Epithelial cell of proximal tubule (primary cell): ENCODE results near the gene ATP9A. TPM values are rescaled to one million over a fixed set of nuclear protein-coding genes. Genes with fewer than 3 reads are reported as not detected.

Experiments
- DNase-seq: peaks from one replicate; pipeline ENCODE4 v3.0.0-alpha.2; 2011; ENCODE audit warnings: low read depth
- H3K4me3 ChIP-seq: 2 replicates; pipeline ENCODE4 v1.5.1; 2011; ENCODE audit warnings: low read depth, mild to moderate bottlenecking, low read length
- total RNA-seq: library from RNA; depleted of rRNA; stranded (reverse); fragments of >200 nt; gene quantifications from 2 replicates; pipeline ENCODE4 v1.2.3, GENCODE V29; 2015
- TF ChIP-seq, protein P1 (sequence below): conservative IDR thresholded peaks from 2 replicates; pipeline ENCODE4 v1.5.1; 2012; ENCODE audit warnings: low read depth, mild to moderate bottlenecking, low read length

The ATP9A gene
- total RNA-seq, 1 donor from 2014 or later: 22.5 TPM

DNA sequence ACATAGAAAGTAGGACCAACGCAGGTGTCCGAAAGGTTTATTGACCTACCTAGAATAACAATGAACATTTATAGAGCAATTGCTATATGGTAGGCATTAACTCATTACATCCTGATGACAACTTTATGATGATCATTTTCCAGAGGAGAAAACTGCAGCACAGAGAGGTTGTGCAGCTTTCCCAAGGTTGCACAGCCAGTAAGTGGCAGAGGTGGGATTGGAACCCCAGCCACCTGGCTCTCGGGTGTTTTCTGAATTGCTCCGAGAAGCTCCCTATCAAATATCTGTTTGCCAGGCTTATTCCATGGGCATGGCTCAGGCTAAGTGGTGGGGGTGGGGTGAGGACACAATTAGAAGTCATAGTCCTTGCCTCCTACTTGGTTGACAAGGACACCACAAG lies 201.6 kb downstream of the ATP9A start:
- TF ChIP-seq, protein P1, sequence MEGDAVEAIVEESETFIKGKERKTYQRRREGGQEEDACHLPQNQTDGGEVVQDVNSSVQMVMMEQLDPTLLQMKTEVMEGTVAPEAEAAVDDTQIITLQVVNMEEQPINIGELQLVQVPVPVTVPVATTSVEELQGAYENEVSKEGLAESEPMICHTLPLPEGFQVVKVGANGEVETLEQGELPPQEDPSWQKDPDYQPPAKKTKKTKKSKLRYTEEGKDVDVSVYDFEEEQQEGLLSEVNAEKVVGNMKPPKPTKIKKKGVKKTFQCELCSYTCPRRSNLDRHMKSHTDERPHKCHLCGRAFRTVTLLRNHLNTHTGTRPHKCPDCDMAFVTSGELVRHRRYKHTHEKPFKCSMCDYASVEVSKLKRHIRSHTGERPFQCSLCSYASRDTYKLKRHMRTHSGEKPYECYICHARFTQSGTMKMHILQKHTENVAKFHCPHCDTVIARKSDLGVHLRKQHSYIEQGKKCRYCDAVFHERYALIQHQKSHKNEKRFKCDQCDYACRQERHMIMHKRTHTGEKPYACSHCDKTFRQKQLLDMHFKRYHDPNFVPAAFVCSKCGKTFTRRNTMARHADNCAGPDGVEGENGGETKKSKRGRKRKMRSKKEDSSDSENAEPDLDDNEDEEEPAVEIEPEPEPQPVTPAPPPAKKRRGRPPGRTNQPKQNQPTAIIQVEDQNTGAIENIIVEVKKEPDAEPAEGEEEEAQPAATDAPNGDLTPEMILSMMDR: no peak
- H3K4me3 ChIP-seq: no peak overlapping the region
- no peak for DNase-seq

DNA sequence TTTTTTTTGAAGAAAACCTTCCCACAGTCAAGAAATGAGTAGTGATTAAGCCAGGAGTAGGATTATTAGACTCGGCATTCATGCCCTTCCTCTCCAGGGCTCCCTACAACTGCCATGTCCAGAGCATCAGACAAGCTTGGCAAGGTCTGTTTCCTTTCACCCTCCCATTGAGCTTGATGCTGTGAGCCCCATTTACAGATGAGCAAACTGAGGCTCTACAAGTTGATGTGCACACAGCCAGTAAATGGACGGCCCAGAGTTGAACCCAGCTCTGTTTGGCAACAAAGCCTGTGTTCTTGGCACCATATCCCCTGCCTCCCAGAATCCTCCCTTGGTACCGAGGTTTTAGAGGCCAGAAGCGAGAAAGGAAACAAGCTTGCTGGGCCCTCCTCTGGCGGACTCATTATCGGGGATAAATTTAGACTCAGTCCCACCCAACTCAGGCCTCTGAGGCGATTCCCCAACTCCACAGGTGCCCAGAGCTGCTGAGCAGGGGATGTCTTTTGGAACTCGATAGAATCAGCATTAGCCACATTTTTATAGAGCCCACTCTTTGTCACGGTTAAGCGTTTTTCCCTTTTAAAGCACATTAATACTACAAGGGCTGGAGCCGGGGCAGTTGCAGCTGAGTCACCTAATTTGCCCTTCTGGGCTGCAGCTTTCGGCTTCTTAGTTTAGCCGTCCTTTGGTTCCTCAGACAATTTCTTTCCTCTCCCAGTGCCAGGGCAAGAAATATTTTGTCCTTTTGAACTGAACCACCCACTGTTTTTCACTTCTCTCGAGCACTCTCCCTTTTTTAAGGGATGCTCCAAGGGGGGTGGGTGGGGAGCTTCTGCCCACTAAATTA lies 202.7 kb downstream of the ATP9A start:
- H3K4me3 ChIP-seq: no peak overlapping the region
- TF ChIP-seq, protein P1: no peak
- DNase-seq: no peak

DNA sequence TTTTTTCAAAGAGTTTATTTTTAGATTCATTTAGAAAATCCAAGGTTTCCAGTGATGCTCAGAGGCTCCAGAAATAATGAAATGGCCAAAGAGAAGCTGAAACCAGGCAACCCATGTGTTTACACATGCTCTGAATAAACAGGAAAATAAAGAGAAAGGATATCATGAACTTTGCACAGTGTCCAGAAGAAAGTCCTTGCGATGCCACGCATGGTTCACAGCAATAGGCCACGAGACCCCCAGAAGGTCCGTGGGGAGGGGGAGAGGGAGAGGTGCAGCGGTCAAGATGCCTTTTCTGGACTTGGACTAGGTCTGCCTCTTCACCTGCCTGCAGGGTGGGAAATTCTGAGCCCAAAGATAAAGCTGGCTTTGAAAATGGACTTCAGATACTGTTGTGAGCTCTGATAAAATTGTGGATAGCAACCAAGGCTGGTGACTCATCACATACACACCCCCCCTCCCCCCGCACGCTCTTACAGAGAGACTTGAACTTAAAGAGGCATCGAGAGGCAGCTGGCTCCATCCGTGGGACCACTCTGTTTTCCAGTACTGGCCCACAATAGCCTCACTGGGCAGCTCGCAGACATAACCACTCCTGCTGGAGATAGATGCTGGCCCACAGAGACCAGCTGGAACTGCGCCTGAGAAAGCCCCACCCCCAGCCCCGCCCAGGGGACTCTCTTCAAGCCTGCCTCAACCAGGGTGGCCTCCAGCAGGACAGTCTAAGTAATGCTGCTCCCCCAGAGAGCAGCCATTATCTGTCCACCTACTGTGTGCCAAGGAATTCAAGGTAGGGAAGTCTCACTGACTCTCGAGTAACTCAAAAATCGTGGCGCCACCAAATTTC lies 204.5 kb downstream of the ATP9A start:
- DNase-seq: no peak
- H3K4me3 ChIP-seq: no peak overlapping the region
- TF ChIP-seq, protein P1: no peak

DNA sequence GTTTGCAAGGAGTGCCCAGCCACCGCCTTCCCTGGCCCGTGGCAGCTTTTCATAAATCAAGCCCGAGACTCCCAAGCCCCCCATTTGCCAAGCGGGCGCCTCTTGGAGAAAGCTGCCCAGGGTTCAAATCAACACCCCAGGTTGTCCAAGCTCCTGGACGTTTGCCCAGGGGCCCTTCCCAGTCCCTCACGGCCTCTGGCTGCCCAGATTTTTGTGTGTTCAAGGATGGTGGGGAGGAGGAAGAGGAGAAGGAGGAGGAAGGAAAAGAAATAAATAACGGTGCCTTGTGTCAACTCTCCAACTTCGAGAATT lies 205.1 kb downstream of the ATP9A start:
- H3K4me3 ChIP-seq: peak overlapping the region; percentile 48
- DNase-seq: no peak
- TF ChIP-seq, protein P1: no peak

DNA sequence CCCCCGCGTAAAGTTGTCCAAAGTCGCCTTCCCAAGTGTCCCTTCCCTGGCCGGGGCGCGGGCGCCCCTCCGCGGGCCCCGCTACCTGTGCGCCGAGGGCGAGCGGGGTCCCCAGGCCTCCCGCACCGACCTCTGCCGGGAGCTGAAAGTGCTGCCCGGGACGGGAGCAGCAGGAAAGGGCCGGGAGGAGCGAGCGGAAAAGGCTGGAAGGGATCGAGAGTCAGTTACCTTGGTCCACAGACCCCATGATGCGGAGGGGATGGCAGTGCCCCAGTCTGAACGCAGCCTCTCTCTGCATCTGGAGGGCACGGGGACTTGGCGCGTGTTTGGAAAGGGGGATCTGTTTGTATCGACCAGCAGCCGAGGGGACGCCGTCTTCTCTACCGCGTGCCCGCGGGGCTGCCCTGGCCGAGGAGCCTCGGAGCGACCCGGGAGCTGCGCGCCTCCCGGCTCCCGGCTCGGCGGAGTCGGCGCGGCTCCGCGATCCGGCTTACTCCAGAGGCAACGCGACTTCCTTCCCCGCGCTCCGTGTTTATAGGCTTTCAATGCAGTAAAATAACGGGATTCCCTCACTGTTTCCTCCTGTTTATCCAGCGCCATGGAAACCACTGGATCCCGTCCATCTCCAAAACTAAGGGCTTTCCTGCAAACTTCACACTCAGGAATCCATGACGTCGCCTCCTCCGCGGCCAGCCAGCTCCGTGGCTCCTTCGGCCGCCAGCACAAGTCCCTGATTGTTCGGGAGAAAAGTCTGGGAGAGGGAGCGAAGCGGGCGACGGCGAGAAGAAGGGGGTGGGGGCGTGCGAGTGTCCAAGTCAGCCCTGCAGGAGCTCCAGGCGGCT lies 205.6 kb downstream of the ATP9A start:
- TF ChIP-seq, protein P1: peak; percentile 22
- peak overlapping the region; percentile 48 for H3K4me3 ChIP-seq
- peak; percentile 48 for DNase-seq

DNA sequence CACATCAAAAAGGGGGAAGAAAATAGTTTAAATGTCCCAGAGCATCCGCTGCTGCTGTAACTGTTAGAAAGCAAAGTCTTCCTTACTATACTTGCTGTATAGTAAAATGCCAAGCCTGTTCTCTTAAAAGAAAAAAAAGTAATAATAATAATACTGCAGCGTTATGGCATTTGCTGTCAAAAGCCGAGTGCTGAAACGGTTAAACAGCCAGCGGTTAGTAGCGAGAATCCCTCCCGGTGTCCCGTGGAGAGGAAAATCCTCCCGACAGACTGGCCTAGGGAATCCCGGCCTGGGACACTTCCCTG lies 206.2 kb downstream of the ATP9A start:
- peak overlapping the region; percentile 48 for H3K4me3 ChIP-seq
- TF ChIP-seq, protein P1: no peak
- DNase-seq: no peak
